GM23338 (cell line): Measurements from ENCODE around the gene C11orf21. TPM values are rescaled to one million over a fixed set of nuclear protein-coding genes. Genes with fewer than 3 reads are reported as not detected.

Source experiments
- ATAC-seq: fragments of 200-7000 bp; cut with Tn5 transposase; 3 replicates; pipeline ENCODE4 v1.9.1; 2020
- DNase-seq: peaks from one replicate; pipeline ENCODE4 v3.0.0-alpha.2; 2015; ENCODE audit warnings: low spot score
- H2AFZ ChIP-seq: fragments of 200-600 bp; sonication (generic); 2 replicates; pipeline ENCODE4 v1.8.0; 2016; ENCODE audit warnings: antibody characterized with exemption, mild to moderate bottlenecking, moderate library complexity
- H3F3A ChIP-seq: fragments of 200-600 bp; sonication (generic); replicated peaks from 2 replicates; pipeline ENCODE4 v1.8.0; 2017; ENCODE audit warnings: antibody characterized with exemption, mixed run types, low read depth
- H3K27ac ChIP-seq: fragments of 200-600 bp; sonication (generic); 2 replicates; pipeline ENCODE4 v1.6.1; 2016; ENCODE audit warnings: low read depth
- H3K27me3 ChIP-seq: fragments of 200-600 bp; sonication (generic); 2 replicates; pipeline ENCODE4 v1.8.0; 2016; ENCODE audit warnings: mild to moderate bottlenecking, mixed run types, moderate library complexity; ENCODE audit not compliant: insufficient read depth
- H3K36me3 ChIP-seq: fragments of 200-600 bp; sonication (generic); 2 replicates; pipeline ENCODE4 v1.8.0; 2016; ENCODE audit warnings: mild to moderate bottlenecking; ENCODE audit not compliant: insufficient read depth
- H3K4me1 ChIP-seq: fragments of 200-600 bp; sonication (generic); 2 replicates; pipeline ENCODE4 v1.8.0; 2016; ENCODE audit warnings: mild to moderate bottlenecking, moderate library complexity; ENCODE audit not compliant: insufficient read depth
- H3K4me2 ChIP-seq: fragments of 200-600 bp; sonication (generic); 2 replicates; pipeline ENCODE4 v1.7.1; 2017; ENCODE audit warnings: mixed run types
- H3K4me3 ChIP-seq: fragments of 200-600 bp; sonication (generic); 2 replicates; pipeline ENCODE4 v1.6.1; 2016; ENCODE audit warnings: mixed run types
- H3K79me2 ChIP-seq: fragments of 200-600 bp; sonication (generic); replicated peaks from 2 replicates; pipeline ENCODE4 v1.8.0; 2017; ENCODE audit warnings: mild to moderate bottlenecking; ENCODE audit not compliant: insufficient read depth
- H3K9me2 ChIP-seq: fragments of 200-600 bp; sonication (generic); 2 replicates; pipeline ENCODE4 v1.8.0; 2017; ENCODE audit not compliant: insufficient read depth
- H4K20me1 ChIP-seq: fragments of 200-600 bp; sonication (generic); replicated peaks from 2 replicates; pipeline ENCODE4 v1.8.0; 2017; ENCODE audit warnings: mild to moderate bottlenecking; ENCODE audit not compliant: insufficient read depth
- H3K27ac Mint-ChIP-seq: 2 replicates; pipeline ENCODE4 v1.8.0; 2020; ENCODE audit warnings: inconsistent platforms, mild to moderate bottlenecking, moderate library complexity, mixed read lengths
- H3K27me3 Mint-ChIP-seq: 3 replicates; pipeline ENCODE4 v1.8.0; 2022; ENCODE audit warnings: low read depth, mild to moderate bottlenecking, moderate library complexity, mixed read lengths, inconsistent platforms; ENCODE audit not compliant: insufficient read depth, poor library complexity
- H3K36me3 Mint-ChIP-seq: 3 replicates; pipeline ENCODE4 v1.8.0; 2021; ENCODE audit warnings: low read depth, mild to moderate bottlenecking, inconsistent platforms, moderate library complexity, mixed read lengths
- H3K4me1 Mint-ChIP-seq: 3 replicates; pipeline ENCODE4 v1.8.0; 2020; ENCODE audit warnings: mild to moderate bottlenecking, inconsistent platforms, mixed read lengths
- H3K4me3 Mint-ChIP-seq: 3 replicates; pipeline ENCODE4 v1.8.0; 2021; ENCODE audit warnings: moderate library complexity, mild to moderate bottlenecking, inconsistent platforms, mixed read lengths
- H3K9me3 Mint-ChIP-seq: 3 replicates; pipeline ENCODE4 v1.8.0; 2020; ENCODE audit warnings: moderate library complexity, mild to moderate bottlenecking, inconsistent platforms, mixed read lengths
- POLR2AphosphoS5 ChIP-seq: IDR thresholded peaks from 2 replicates; pipeline ENCODE4 v1.6.1; 2016; ENCODE audit warnings: antibody characterized with exemption, low read depth
- STAT1 ChIP-seq: IDR thresholded peaks from one replicate; pipeline ENCODE4 v1.6.1; 2016; ENCODE audit warnings: antibody characterized with exemption; ENCODE audit not compliant: unreplicated experiment
- ZNF114 ChIP-seq: fragments of 250-450 bp; sonication (Bioruptor Pico); IDR thresholded peaks from 2 replicates; pipeline ENCODE4 v1.5.0; 2020; ENCODE audit warnings: mild to moderate bottlenecking, moderate library complexity
- ZNF331 ChIP-seq: fragments of 250-450 bp; sonication (Bioruptor Pico); IDR thresholded peaks from 2 replicates; pipeline ENCODE4 v1.5.0; 2020; ENCODE audit warnings: low read depth, mild to moderate bottlenecking, moderate library complexity
- polyA plus RNA-seq: library from polyadenylated mRNA; unstranded; fragments of >200 nt; fragmentation: Nextera tagmentation; extraction: Ambion mirVana; gene quantifications from 2 replicates; pipeline ENCODE4 v1.2.1, GENCODE V29; 2016
- total RNA-seq: library from RNA; depleted of rRNA; stranded (reverse); fragments of >200 nt; shearing (Covaris generic); gene quantifications from 2 replicates; pipeline ENCODE4 v1.2.3, GENCODE V29; 2014
- TF ChIP-seq, protein P1 (sequence below), 2 experiments: fragments of 200-600 bp in 1 of 2; sonication (generic) in 1 of 2; conservative IDR thresholded peaks; 2 replicates each; pipeline versions ENCODE4 v1.5.1 to v1.6.1; 2016 to 2017; ENCODE audit warnings: antibody characterized with exemption in 2 of 2, low read depth in 2 of 2, mild to moderate bottlenecking in 2 of 2, moderate library complexity in 1 of 2
- TF ChIP-seq, protein P2 (sequence below): IDR thresholded peaks from 2 replicates; pipeline ENCODE4 v1.6.1; 2016; ENCODE audit warnings: antibody characterized with exemption
- TF ChIP-seq, protein P3 (sequence below): IDR thresholded peaks from one replicate; pipeline ENCODE4 v1.6.1; 2018; ENCODE audit warnings: antibody characterized with exemption; ENCODE audit not compliant: unreplicated experiment

The C11orf21 gene
- total and polyA plus RNA-seq, 2 experiments from 2014 or later = not detected

DNA sequence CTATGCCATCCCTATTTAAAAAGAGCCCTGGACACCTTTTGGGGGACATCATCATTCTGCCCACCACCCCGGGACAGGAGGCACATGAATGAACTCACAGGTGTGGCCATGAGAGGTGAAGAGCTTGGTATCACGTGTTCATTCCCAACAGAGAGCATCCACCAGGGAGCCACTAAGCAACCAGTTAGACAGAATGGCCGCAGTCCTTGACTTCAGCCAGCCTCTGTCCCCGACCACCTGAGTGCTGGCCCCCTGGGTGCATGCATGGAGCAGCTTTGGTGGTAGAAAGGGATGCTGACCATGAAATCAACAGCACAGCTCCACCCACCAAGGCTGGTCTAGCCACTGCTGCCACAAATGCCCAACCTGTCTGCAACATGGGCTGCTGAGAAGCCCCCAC lies 44.3 kb upstream of the C11orf21 start:
- Histone ChIP-seq H3K79me2 (no peaks in the 10 kb centered on the region), H3F3A (no peaks in the 10 kb centered on the region), H3K9me2 (0 out of 2 replicates have a peak, but pooled peaks cover 5% of the 10 kb centered on the region), H2AFZ (no peak overlapping the region), H4K20me1 (no peaks in the 10 kb centered on the region), H3K27me3 (no peaks in the 10 kb centered on the region), H3K4me3 (no peak overlapping the region), H3K36me3 (peaks cover 3% of the 10 kb centered on the region), H3K4me2 (no peak overlapping the region), H3K27ac (no peak overlapping the region), H3K4me1 (no peaks in the 10 kb centered on the region)
- H3K9me3 Mint-ChIP-seq = peaks cover 57% of the 10 kb centered on the region
- H3K27ac Mint-ChIP-seq = no peak overlapping the region
- H3K4me3 Mint-ChIP-seq = no peak overlapping the region
- H3K36me3 Mint-ChIP-seq = peaks cover 14% of the 10 kb centered on the region; the same call in 2 of the 3 replicates
- no peaks in the 10 kb centered on the region for H3K4me1 Mint-ChIP-seq
- TF ChIP-seq, protein P1, sequence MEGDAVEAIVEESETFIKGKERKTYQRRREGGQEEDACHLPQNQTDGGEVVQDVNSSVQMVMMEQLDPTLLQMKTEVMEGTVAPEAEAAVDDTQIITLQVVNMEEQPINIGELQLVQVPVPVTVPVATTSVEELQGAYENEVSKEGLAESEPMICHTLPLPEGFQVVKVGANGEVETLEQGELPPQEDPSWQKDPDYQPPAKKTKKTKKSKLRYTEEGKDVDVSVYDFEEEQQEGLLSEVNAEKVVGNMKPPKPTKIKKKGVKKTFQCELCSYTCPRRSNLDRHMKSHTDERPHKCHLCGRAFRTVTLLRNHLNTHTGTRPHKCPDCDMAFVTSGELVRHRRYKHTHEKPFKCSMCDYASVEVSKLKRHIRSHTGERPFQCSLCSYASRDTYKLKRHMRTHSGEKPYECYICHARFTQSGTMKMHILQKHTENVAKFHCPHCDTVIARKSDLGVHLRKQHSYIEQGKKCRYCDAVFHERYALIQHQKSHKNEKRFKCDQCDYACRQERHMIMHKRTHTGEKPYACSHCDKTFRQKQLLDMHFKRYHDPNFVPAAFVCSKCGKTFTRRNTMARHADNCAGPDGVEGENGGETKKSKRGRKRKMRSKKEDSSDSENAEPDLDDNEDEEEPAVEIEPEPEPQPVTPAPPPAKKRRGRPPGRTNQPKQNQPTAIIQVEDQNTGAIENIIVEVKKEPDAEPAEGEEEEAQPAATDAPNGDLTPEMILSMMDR (conservative IDR thresholded peaks at IDR 0.05; ENCODE audit: low read depth in 2 of 2) = no peak
- TF ChIP-seq, protein P2, sequence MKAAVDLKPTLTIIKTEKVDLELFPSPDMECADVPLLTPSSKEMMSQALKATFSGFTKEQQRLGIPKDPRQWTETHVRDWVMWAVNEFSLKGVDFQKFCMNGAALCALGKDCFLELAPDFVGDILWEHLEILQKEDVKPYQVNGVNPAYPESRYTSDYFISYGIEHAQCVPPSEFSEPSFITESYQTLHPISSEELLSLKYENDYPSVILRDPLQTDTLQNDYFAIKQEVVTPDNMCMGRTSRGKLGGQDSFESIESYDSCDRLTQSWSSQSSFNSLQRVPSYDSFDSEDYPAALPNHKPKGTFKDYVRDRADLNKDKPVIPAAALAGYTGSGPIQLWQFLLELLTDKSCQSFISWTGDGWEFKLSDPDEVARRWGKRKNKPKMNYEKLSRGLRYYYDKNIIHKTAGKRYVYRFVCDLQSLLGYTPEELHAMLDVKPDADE = no peak
- TF ChIP-seq POLR2AphosphoS5 (no peak), STAT1 (no peak), ZNF331 (no peak)
- TF ChIP-seq, protein P3, sequence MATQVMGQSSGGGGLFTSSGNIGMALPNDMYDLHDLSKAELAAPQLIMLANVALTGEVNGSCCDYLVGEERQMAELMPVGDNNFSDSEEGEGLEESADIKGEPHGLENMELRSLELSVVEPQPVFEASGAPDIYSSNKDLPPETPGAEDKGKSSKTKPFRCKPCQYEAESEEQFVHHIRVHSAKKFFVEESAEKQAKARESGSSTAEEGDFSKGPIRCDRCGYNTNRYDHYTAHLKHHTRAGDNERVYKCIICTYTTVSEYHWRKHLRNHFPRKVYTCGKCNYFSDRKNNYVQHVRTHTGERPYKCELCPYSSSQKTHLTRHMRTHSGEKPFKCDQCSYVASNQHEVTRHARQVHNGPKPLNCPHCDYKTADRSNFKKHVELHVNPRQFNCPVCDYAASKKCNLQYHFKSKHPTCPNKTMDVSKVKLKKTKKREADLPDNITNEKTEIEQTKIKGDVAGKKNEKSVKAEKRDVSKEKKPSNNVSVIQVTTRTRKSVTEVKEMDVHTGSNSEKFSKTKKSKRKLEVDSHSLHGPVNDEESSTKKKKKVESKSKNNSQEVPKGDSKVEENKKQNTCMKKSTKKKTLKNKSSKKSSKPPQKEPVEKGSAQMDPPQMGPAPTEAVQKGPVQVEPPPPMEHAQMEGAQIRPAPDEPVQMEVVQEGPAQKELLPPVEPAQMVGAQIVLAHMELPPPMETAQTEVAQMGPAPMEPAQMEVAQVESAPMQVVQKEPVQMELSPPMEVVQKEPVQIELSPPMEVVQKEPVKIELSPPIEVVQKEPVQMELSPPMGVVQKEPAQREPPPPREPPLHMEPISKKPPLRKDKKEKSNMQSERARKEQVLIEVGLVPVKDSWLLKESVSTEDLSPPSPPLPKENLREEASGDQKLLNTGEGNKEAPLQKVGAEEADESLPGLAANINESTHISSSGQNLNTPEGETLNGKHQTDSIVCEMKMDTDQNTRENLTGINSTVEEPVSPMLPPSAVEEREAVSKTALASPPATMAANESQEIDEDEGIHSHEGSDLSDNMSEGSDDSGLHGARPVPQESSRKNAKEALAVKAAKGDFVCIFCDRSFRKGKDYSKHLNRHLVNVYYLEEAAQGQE = no peak
- ATAC-seq = no peak
- no peak for DNase-seq
- peaks cover 14% of the 10 kb centered on the region for H3K27me3 Mint-ChIP-seq

DNA sequence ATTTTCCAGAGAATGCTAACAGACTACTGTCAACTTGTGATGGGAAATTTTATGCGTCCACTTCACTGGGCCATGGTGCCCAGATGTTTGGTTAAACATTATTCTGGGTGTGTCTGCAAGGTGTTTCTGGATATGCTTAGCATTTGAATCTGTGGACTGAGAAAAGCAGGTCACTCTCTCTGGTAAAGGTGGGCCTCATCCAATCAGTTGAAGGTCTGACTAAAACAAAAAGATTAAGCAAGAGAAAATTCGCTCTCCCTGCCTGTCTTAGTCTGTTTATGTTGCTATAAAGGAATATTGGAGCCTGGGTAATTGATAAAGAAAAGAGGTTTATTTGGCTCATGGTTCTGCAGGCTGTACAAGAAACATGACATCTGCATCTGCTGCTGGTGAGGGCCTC lies 43.3 kb upstream of the C11orf21 start:
- Mint-ChIP-seq H3K27me3 (peaks cover 14% of the 10 kb centered on the region), H3K9me3 (peaks cover 48% of the 10 kb centered on the region), H3K4me1 (no peaks in the 10 kb centered on the region), H3K36me3 (peaks cover 14% of the 10 kb centered on the region; the same call in 2 of the 3 replicates), H3K4me3 (no peak overlapping the region), H3K27ac (no peak overlapping the region)
- Histone ChIP-seq H3K36me3 (peaks cover 3% of the 10 kb centered on the region), H4K20me1 (no peaks in the 10 kb centered on the region), H3K4me3 (no peak overlapping the region), H3K27me3 (no peaks in the 10 kb centered on the region), H3K27ac (no peak overlapping the region), H3K4me1 (peaks cover under 1% of the 10 kb centered on the region; the same call in 1 of the 2 replicates), H3F3A (no peaks in the 10 kb centered on the region), H2AFZ (no peak overlapping the region), H3K79me2 (no peaks in the 10 kb centered on the region), H3K4me2 (no peak overlapping the region), H3K9me2 (0 out of 2 replicates have a peak, but pooled peaks cover 5% of the 10 kb centered on the region)
- ATAC-seq (no peak), DNase-seq (no peak)
- TF ChIP-seq ZNF114 (CRISPR knock-in tag) (no peak), ZNF331 (no peak)
